Measurements from ENCODE around the gene GNPTG.

GRCh38 chr16:1325261-1325660 is 26.5 kb upstream of the GNPTG start:
- TF ChIP-seq POLR2A (IDR thresholded peaks at IDR 0.05) (no peak), CTCF (IDR thresholded peaks at IDR 0.05) (no peak)
